Common myeloid progenitor, CD34-positive (primary cell): ENCODE data around the gene PLEKHA5.

Experiments used
- CTCF ChIA-PET: fragments of 350-600 bp; sonication (Branson Sonifier 250); formaldehyde crosslinking; loops from one replicate; lab custom pipeline; 2021; ENCODE audit warnings: antibody characterized with exemption; lab: Charles Lee
- POLR2A ChIA-PET: fragments of 350-600 bp; sonication (Branson Sonifier 250); formaldehyde crosslinking; loops from one replicate; lab custom pipeline; 2021; ENCODE audit warnings: antibody characterized with exemption; lab: Charles Lee
- DNase-seq, 3 donors: peaks; one replicate each; pipeline versions ENCODE4 v3.0.0 to v3.0.0-alpha.2; 2013
- H3K27ac ChIP-seq, 2 experiments: 1 replicate in 1 of 2; 2 replicates in 1 of 2; pipeline ENCODE4 v1.7.0; 2013; ENCODE audit warnings: inconsistent platforms in 2 of 2, low read length in 2 of 2, mild to moderate bottlenecking in 2 of 2, low read depth in 1 of 2, moderate library complexity in 1 of 2; ENCODE audit not compliant: severe bottlenecking in 2 of 2, insufficient read depth in 1 of 2, poor library complexity in 1 of 2
- H3K27me3 ChIP-seq, 5 experiments: replicated peaks in 2 of 5; 1 replicate in 3 of 5; 2 replicates in 2 of 5; pipeline versions ENCODE4 v1.6.1 to v1.7.0; 2013; ENCODE audit warnings: low read length in 4 of 5, mild to moderate bottlenecking in 2 of 5, moderate library complexity in 2 of 5, inconsistent platforms in 1 of 5; ENCODE audit not compliant: insufficient read depth in 5 of 5, control insufficient read depth in 4 of 5
- H3K36me3 ChIP-seq, 4 experiments: 1 replicate in 2 of 4; 2 replicates in 2 of 4; pipeline versions ENCODE4 v1.6.1 to v1.7.0; 2013; ENCODE audit warnings: low read length in 3 of 4, control low read depth in 1 of 4, mild to moderate bottlenecking in 1 of 4; ENCODE audit not compliant: control insufficient read depth in 4 of 4, insufficient read depth in 4 of 4
- H3K4me1 ChIP-seq, 4 experiments: 1 replicate in 3 of 4; 2 replicates in 1 of 4; pipeline versions ENCODE4 v1.6.1 to v1.7.1; 2013; ENCODE audit warnings: low read length in 3 of 4, mild to moderate bottlenecking in 3 of 4, control low read depth in 1 of 4, inconsistent platforms in 1 of 4, moderate library complexity in 1 of 4; ENCODE audit not compliant: control insufficient read depth in 4 of 4, insufficient read depth in 4 of 4; ENCODE audit errors: control extremely low read depth in 1 of 4
- H3K4me3 ChIP-seq, 7 experiments: 1 replicate in 4 of 7; 2 replicates in 3 of 7; pipeline versions ENCODE4 v1.5.1 to v1.7.0; 2013; ENCODE audit warnings: mild to moderate bottlenecking in 7 of 7, low read length in 6 of 7, moderate library complexity in 6 of 7, inconsistent platforms in 2 of 7, low read depth in 2 of 7, control low read depth in 1 of 7; ENCODE audit not compliant: insufficient read depth in 4 of 7, control insufficient read depth in 1 of 7; ENCODE audit errors: extremely low read depth in 1 of 7
- H3K9me3 ChIP-seq, 5 experiments: 1 replicate in 4 of 5; 2 replicates in 1 of 5; pipeline versions ENCODE4 v1.6.1 to v1.7.1; 2013; ENCODE audit warnings: low read length in 4 of 5, mild to moderate bottlenecking in 2 of 5, inconsistent platforms in 1 of 5, low read depth in 1 of 5, moderate library complexity in 1 of 5; ENCODE audit not compliant: control insufficient read depth in 4 of 5, insufficient read depth in 2 of 5; ENCODE audit errors: control extremely low read depth in 1 of 5
- WGBS: methylation state at CpG from one replicate; pipeline ENCODE4 v1.1.5; 2013; ENCODE audit not compliant: insufficient coverage; 5-methylcytosine and 5-hydroxymethylcytosine counted together

Gene PLEKHA5

DNA sequence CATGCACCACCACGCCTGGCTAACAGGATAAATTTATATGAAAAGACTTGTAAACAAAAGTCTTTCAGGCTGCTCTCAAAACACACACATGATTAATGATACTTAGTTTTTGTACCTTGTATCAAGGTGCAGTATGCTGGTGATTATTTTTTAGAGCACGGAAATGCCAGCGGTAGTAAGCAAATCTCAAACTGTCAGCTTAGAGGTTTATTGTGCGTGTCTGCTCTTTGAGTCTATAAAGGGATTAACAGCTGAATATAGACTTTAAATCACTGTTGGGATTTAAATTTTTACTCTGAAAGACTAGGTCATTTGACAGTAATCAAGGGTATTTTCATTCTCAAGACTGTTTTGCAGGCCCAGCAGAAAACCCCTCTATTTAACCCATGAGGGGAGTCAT lies 50.5 kb downstream of the PLEKHA5 start:
- Histone ChIP-seq H3K4me3 (no peak overlapping the region), H3K4me1 (no peaks in the 10 kb centered on the region), H3K9me3 (no peaks in the 10 kb centered on the region), H3K36me3 (peaks cover 0 to 3% (median 0%) of the 10 kb centered on the region in 4 experiments), H3K27ac (no peak overlapping the region), H3K27me3 (no peaks in the 10 kb centered on the region)
- ChIA-PET POLR2A (no interaction called here), CTCF (interaction anchor here (0.8 to 1.0 kb wide), 2 partner anchors 41 to 109 kb away, joined by 3 read pairs; no protein-coding TSS in a partner anchor)
- no peak for DNase-seq
- whole genome bisulfite sequencing = 90% methylated on average over 2 of the region's 4 CpGs

DNA sequence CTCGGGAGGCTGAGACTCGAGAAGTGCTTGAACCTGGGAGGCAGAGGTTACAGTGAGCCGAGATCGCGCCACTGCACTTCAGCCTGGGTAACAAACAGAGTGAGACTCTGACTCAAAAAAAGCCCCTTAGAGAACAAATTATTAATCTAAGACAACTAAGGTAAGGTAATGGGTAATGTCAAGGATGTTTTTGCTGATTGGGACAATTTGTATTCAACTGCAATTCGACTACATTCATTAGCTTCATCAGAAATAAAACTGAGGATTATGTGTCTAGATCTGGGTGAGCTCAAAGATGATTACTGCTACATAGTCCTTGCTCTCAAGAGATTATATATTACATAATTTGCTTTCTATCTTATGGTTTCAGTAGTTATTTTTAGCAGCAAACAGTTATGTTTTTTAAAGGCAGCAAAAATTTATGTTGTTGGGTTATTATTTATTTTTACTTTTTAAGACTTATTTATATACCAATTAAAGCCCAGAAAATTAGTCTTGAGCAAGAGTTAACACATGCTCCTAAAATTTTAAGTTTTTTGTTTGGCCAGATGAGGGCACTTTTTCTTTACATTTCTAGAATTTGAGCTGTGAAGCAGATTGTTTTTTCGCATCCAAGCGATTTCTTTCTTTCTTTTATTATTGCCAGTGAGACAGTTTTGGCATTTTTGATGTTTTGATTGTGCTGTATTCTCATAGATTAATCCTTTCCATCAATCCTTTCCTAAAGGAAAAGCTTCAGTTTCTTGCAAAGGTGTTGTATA lies 52.3 kb downstream of the PLEKHA5 start:
- H3K4me3 ChIP-seq = no peak overlapping the region
- WGBS = 100% methylated on average over 2 of the region's 8 CpGs
- CTCF ChIA-PET = interaction anchor here (0.7 to 2.4 kb wide), 5 partner anchors 8 to 110 kb away, joined by 3 to 8 read pairs (median 4); no protein-coding TSS in a partner anchor
- peaks cover 0 to 3% (median 0%) of the 10 kb centered on the region in 4 experiments for H3K36me3 ChIP-seq
- H3K27me3 ChIP-seq = no peaks in the 10 kb centered on the region
- H3K9me3 ChIP-seq = no peaks in the 10 kb centered on the region
- peak; percentile 19 to 38 (median 36) for DNase-seq
- POLR2A ChIA-PET = no interaction called here
- H3K4me1 ChIP-seq = peaks cover 0 to 2% (median 0%) of the 10 kb centered on the region in 4 experiments
- no peak overlapping the region for H3K27ac ChIP-seq

DNA sequence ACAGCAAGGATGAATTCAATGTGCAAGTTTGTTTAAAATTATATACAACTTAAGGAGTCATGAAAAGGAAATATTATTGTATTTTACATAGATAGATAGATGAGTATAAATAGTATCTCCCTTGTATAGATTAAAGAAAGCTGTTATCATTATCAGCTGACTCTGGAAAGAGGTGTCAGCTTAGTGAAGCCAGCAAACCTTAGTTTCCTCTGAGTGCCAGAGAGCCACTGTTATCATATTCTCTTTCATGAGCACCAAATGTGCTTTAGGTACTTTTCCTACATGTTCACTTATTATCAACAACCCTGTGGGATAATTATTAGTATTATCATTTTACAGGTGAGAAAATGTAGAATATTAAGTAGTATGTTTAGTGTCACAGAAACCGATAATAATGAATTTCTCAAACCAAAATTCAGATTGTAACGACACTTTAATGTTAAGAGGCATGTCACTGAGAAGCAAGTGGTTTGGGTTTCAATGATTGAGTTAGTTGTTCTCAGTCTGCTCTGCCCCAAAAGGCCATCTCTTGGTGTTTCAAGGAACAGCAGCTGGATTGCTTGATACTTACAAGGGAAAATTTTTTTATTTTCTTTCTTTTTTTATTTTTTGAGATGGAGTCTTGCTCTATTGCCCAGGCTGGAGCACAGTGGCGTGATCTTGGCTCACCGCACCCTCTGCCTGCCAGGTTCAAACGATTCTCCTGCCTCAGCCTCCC lies 53.7 kb downstream of the PLEKHA5 start:
- H3K27ac ChIP-seq = no peak overlapping the region
- ChIA-PET POLR2A (no interaction called here), CTCF (interaction anchor here (0.6 to 2.4 kb wide), 4 partner anchors 10 to 191 kb away, joined by 3 to 8 read pairs (median 4); no protein-coding TSS in a partner anchor)
- H3K4me1 ChIP-seq = peaks cover 0 to 3% (median under 1%) of the 10 kb centered on the region in 4 experiments
- WGBS = 91% methylated on average over 5 of the region's 5 CpGs
- no peaks in the 10 kb centered on the region for H3K9me3 ChIP-seq
- H3K4me3 ChIP-seq = no peak overlapping the region
- DNase-seq = peak in 2 of 3 donors; percentile 42 to 43
- H3K27me3 ChIP-seq = no peaks in the 10 kb centered on the region
- peaks cover 0 to 3% (median 0%) of the 10 kb centered on the region in 4 experiments for H3K36me3 ChIP-seq

DNA sequence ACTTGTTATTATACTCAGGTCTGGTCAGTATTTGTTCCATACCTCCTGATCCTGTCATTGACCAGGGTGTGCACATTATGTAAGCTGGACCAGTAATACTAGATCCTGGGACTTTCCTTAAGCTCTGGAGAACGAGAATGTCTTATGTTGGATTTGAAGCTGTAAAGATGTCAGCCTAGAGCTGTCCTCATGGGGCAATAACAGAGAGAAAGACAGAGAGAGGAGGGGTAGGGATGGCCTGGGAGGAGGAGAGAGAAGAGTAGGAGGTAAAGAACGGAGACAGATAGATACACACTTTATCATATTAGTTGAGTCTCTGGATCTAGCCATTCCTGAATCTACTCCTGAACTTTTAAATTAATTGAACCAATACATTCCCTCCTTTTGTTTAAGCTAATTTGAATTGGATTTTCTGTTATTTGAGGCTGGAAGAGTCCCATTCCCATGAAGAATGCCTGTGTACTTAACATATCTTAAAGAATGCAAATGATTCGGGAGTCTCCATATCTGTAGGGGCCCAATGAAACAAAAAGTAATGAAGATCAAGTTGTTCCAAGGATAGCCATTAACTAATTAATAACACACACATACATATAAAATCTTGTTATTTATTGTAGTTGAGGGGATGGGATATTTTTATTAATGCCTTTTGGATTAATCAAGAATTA lies 55.9 kb downstream of the PLEKHA5 start:
- CTCF ChIA-PET = interaction anchor here (0.7 to 2.8 kb wide), 16 partner anchors 9 to 935 kb away, joined by 3 to 20 read pairs (median 4); no protein-coding TSS in a partner anchor
- 71% methylated on average over 1 of the region's 3 CpGs for WGBS
- Histone ChIP-seq H3K4me1 (peaks cover under 1 to 16% (median 8%) of the 10 kb centered on the region in 4 experiments), H3K27me3 (no peaks in the 10 kb centered on the region), H3K27ac (no peak overlapping the region), H3K36me3 (no peaks in the 10 kb centered on the region), H3K9me3 (no peaks in the 10 kb centered on the region), H3K4me3 (no peak overlapping the region)
- POLR2A ChIA-PET = no interaction called here
- no peak for DNase-seq

DNA sequence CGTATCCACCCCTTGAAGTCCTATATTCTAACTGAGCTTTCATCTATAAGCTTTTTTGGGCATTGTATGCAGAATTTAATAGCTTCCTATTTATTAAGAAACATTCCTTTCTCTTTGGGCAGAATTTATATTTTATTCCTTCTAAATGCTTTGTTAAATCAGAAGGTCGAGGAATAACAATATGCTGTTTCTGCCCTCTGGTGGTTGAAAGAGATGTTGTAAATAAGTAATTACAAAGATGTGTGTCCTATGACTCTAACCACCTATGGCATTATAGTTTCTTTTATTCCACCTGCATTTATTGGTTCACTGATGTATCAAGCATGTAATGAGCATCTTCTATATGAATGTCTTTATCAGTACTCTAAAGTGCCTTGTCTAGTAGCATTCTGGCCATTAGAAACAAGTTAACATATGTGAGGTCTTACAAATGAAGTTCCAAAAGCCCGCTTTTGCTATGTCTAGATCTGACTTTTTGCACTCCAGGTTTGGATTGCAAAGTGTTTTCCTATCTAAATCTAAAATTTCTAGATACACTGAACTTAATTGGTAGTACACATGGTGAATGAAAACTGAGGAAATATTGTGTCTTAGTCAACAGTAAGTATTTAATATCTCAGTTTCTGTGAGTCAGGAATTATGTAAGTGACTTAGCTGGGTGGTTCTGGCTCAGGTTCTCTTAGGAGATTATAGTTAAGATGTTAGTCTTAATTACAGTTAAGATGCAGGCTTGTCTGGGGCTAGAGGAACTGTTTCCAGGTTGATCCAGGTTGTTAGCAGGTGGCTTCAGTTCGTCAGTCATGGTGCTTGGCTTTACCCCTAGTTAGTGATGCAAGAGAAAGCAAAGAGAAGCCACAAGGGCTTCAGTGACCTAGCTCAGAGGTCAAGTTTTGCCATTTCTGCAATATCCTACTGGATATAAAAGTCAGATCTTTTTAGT lies 57.5 kb downstream of the PLEKHA5 start:
- ChIA-PET POLR2A (no interaction called here), CTCF (interaction anchor here (0.6 to 2.8 kb wide), 31 partner anchors 10 to 1222 kb away, joined by 3 to 20 read pairs (median 4); no protein-coding TSS in a partner anchor)
- no peak overlapping the region for H3K27ac ChIP-seq
- H3K4me1 ChIP-seq = peaks cover 3 to 29% (median 15%) of the 10 kb centered on the region in 4 experiments
- H3K36me3 ChIP-seq = no peaks in the 10 kb centered on the region
- WGBS = 89% methylated on average over 1 of the region's 4 CpGs
- peak; percentile 52 to 68 (median 62) for DNase-seq
- no peaks in the 10 kb centered on the region for H3K27me3 ChIP-seq
- H3K4me3 ChIP-seq = no peak overlapping the region
- H3K9me3 ChIP-seq = no peaks in the 10 kb centered on the region

DNA sequence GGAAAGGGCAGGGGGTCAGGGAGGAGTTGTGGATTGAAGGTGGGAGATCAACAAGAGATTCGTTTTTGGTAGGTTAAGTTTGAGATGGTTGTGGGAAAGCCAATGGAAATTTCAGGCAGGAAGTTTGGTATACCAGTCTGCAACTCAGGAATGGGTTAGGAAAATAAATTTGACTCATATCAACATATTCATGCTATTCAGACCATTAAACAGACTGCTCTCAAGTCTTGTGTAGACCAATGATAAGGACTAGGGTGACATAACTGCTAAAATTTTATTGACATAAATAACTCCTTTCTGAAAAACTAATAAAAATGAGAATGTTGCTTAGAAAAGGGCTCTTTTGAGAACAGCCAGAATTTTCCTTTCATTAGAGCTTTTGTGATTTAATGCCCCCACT lies 60.0 kb downstream of the PLEKHA5 start:
- no peaks in the 10 kb centered on the region for H3K36me3 ChIP-seq
- H3K27ac ChIP-seq = no peak overlapping the region
- H3K4me1 ChIP-seq = peaks cover 3 to 29% (median 15%) of the 10 kb centered on the region in 4 experiments
- no peaks in the 10 kb centered on the region for H3K27me3 ChIP-seq
- CTCF ChIA-PET = interaction anchor here (1.0 to 1.9 kb wide), 3 partner anchors 16 to 762 kb away, joined by 3 to 7 read pairs (median 4); no protein-coding TSS in a partner anchor
- no peak overlapping the region for H3K4me3 ChIP-seq
- POLR2A ChIA-PET = no interaction called here
- WGBS = no CpG with 5 or more reads among the region's 1 CpG
- H3K9me3 ChIP-seq = no peaks in the 10 kb centered on the region
- DNase-seq = no peak
